HEK293T (cell line): ENCODE data around the gene CTNNA3.

Experiments used
- CTBP1 ChIP-seq: fragments of 450-650 bp; IDR thresholded peaks from 2 replicates; pipeline ENCODE4 v1.6.1; 2016; ENCODE audit warnings: borderline replicate concordance
- FOXA1 ChIP-seq: fragments of 450-650 bp; IDR thresholded peaks from 2 replicates; pipeline ENCODE4 v1.6.1; 2016; ENCODE audit warnings: mild to moderate bottlenecking
- FOXM1 ChIP-seq: fragments of 450-650 bp; IDR thresholded peaks from 2 replicates; pipeline ENCODE4 v1.6.1; 2017; ENCODE audit warnings: mild to moderate bottlenecking, borderline replicate concordance
- NFRKB ChIP-seq: fragments of 450-650 bp; IDR thresholded peaks from 2 replicates; pipeline ENCODE4 v1.6.1; 2016; ENCODE audit warnings: mild to moderate bottlenecking, moderate library complexity

GRCh38 chr10:66189271-66189670, 1506.7 kb downstream of the CTNNA3 start:
- TF ChIP-seq NFRKB (no peak), FOXM1 (no peak), FOXA1 (no peak), CTBP1 (no peak)
